GM12892 (cell line): ENCODE data around the gene SLC27A5.

Source experiments
- POLR2A ChIP-seq: IDR thresholded peaks from 2 replicates; pipeline ENCODE4 v1.6.1; 2011; ENCODE audit warnings: low read depth, low read length, control low read depth
- POLR2AphosphoS5 ChIP-seq: IDR thresholded peaks from 2 replicates; pipeline ENCODE4 v1.6.1; 2011; ENCODE audit warnings: low read depth, low read length, control low read depth

- no peak for TF ChIP-seq POLR2AphosphoS5
- no peak for TF ChIP-seq POLR2A
These were observed 44.9 kb upstream of the SLC27A5 start for GRCh38 chr19:58556622-58557220.
